ENCODE data around the gene ZNF584.

GRCh38 chr19:58368561-58369360 is 39.7 kb upstream of the ZNF584 start:
- TF ChIP-seq GATA2 (IDR thresholded peaks at IDR 0.05; ENCODE audit: low read depth, low read length), result no peak
- TF ChIP-seq GATA3 (IDR thresholded peaks at IDR 0.05; ENCODE audit: low read depth, low read length), result no peak

All from SH-SY5Y (cell line).